ENCODE data around the gene BEST1.
"Not testable (repeated sequence)": the region's sequence is repeated elsewhere in the genome, so short reads cannot be mapped to it uniquely, and the experiment has no call there.

Gene BEST1

GRCh38 chr11:61964666-61965271 is 14.6 kb downstream of the BEST1 start:
- not testable (repeated sequence) for DNase-seq

- DNase-seq = no peak
Observed at GRCh38 chr11:61966734-61967115, 16.6 kb downstream of the BEST1 start.

GRCh38 chr11:61967116-61967923 is 17.2 kb downstream of the BEST1 start, which contains the start of gene FTH1:
Gene FTH1, minus strand, starts transcription at chr11:61967634. Its CDS starts 209 bp downstream, at chr11:61967425.
- DNase-seq = peak; percentile 82 to 98

- peak in 1 of 2 experiments; percentile 77 for DNase-seq
Observed at GRCh38 chr11:61967924-61968757, 18.0 kb downstream of the BEST1 start.

GRCh38 chr11:61968758-61969390 is 18.7 kb downstream of the BEST1 start:
- no peak for DNase-seq

GRCh38 chr11:61969391-61969758 is 19.2 kb downstream of the BEST1 start:
- DNase-seq = no peak

GRCh38 chr11:61969838-61970662 is 19.9 kb downstream of the BEST1 start:
- no peak for DNase-seq

- peak; percentile 61 to 83 for DNase-seq
Observed at GRCh38 chr11:61971248-61972111, 21.3 kb downstream of the BEST1 start.

- DNase-seq = no peak
Observed at GRCh38 chr11:61972112-61972671, 22.0 kb downstream of the BEST1 start.

- peak in 1 of 2 experiments; percentile 50 for DNase-seq
Observed at GRCh38 chr11:61972672-61973475, 22.7 kb downstream of the BEST1 start.

- DNase-seq = no peak
Observed at GRCh38 chr11:61973476-61974162, 23.5 kb downstream of the BEST1 start.

- no peak for DNase-seq
Observed at GRCh38 chr11:61974766-61975631, 24.8 kb downstream of the BEST1 start.

- DNase-seq = no peak
Observed at GRCh38 chr11:61975638-61976419, 25.7 kb downstream of the BEST1 start.

- DNase-seq = no peak
Observed at GRCh38 chr11:61976420-61976800, 26.3 kb downstream of the BEST1 start.

- DNase-seq = no peak
Observed at GRCh38 chr11:61976813-61977475, 26.8 kb downstream of the BEST1 start.

Measured in NCI-H526 (cell line).